GM18526 (cell line): ENCODE results near the gene LIN28A.
"Not testable (repeated sequence)": the region's sequence is repeated elsewhere in the genome, so short reads cannot be mapped to it uniquely, and the experiment has no call there.

Experiments used
- POLR2A ChIP-seq: IDR thresholded peaks from 3 replicates; pipeline ENCODE4 v1.6.1; 2011; ENCODE audit not compliant: insufficient read length; ENCODE audit errors: extremely low read depth

LIN28A gene, protein sequence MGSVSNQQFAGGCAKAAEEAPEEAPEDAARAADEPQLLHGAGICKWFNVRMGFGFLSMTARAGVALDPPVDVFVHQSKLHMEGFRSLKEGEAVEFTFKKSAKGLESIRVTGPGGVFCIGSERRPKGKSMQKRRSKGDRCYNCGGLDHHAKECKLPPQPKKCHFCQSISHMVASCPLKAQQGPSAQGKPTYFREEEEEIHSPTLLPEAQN

DNA sequence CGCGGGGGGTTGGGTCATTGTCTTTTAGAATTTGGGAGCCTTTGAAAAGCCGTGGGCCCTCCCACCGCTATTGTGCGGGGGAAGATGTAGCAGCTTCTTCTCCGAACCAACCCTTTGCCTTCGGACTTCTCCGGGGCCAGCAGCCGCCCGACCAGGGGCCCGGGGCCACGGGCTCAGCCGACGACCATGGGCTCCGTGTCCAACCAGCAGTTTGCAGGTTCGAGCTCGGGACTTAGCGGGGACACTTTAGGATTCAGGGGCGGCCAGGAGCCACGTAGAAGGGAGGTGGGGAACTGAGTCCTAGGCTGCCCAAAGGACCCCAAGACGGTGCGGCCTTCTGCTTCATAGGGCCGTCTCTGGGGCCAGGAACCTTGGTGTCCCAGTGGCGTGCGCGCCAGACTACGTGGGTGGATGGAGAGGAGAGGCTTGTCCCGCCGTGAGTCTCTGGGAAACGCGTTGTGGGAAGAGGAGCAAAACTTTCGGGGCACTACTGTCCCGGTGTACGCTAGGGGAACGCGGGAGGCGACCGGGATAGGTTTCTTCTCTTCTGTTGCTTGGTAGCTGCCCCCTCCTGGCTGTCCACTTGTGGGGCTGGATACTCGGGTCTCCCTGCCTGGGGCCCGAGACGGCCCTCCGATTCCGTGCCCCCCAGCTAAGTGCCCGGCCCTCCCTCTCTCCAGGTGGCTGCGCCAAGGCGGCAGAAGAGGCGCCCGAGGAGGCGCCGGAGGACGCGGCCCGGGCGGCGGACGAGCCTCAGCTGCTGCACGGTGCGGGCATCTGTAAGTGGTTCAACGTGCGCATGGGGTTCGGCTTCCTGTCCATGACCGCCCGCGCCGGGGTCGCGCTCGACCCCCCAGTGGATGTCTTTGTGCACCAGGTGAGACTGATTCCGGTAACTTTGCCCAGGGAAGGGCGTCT is at the start of gene LIN28A:
Gene LIN28A, plus strand, starts transcription at position 112 of the 918 bp plus-strand sequence. Its CDS starts 75 bp downstream, at position 187.
- TF ChIP-seq POLR2A: no peak

DNA sequence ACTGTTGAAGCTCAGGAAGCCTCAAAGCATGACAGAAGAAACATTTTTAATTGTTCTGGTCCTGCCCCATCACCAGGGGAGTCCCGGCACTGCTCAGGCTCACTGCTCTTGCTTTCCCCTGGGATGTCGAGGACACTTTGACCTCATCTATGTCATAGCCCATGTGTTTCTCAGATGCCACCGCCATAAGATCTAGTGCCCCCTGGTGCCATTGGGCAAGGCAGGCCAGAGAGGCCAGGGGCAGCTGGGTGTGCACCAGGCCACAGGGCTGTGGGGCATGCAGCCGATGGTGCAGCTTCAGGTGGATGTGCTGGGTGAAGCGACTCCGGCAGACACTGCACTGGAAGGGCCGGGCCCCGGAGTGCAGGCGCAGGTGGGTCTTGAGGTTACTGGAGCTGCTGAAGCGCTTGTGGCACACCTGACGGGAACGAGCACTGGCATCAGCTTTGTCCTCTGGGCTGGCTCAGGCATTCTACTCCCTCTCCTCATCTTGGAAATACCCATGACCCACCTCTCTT is 49.0 kb upstream of the LIN28A start:
- no peak for TF ChIP-seq POLR2A

DNA sequence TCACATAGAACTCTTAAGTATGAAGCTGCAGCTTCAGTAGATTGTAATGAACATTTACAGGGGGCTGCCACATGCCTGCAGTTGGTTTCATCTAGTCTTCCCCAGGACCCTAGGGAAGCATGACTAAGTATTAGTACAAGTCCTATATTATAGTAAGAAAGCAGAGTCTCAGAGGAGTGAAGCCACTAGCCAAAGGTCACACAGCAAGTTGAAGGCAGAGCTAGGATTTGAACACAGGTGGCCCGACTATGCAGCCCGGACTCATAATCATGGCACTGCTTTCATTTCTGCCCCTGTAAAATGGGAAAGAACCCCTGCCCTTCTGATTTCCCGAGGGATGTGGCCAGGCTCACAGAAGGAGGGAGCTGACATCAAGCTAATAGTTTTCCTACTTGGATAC is 48.3 kb upstream of the LIN28A start:
- TF ChIP-seq POLR2A: no peak

DNA sequence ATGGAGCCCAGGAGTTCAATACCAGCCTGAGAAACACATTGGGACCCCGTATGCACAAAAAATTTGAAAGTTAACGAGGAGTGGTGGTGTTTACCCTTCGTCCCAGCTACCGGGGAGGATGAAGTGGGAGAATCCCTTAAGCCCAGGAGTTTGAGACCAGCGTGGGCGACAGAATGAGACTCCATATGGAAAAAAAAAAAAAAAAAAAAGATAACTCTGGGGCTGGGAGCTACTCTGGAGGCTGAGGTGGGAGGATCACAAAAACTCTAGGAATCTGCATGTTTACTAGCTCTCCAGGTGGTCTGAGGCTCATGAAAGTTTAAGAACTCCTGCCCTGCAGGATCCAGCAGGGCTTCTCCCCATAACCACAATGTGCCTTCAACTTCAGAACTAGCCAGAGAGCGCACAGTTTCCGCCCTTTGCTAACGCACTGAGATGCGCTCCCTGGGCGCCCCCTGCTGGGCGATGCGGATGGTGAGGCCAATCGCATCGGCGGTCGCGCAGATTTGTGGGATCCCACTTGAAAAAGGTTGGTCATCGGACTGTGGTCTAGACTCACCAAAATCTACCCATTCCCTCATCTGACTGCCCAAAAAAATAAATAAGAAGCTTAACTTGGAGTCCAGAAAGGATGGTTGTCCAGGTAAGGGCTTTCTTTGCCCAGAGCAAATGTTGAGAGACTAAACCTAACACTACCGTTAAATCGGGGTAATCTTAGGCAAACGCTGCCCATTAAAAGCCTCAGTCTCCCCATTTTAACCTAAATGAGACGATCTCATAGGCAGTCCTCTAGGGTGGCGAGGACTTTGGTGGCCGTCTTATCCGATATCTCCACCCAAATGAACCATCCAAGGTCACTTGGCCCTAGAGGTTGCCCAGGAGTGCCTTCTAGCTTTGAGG is 46.8 kb upstream of the LIN28A start:
- TF ChIP-seq POLR2A: no peak

DNA sequence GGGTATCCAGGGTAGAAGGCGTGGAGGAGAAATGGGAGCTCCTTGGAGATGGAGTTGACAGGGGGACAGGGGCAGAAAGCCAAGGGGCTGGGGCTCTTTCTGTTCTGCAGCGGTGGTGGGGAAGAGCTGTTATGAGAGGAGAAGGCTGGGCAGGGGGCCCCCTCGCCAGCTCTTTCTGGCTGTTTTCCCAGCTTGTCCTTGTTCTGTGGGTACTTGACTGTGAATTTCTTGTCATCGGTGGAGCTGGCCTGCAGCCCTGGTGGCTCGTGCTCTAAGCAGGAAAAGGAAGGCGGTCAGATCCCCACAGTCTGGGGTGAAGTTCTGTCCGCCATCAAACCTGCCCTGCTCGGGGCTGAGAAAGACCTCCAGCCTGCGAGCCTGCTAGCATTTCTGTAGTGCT is 45.7 kb upstream of the LIN28A start:
- no peak for TF ChIP-seq POLR2A

DNA sequence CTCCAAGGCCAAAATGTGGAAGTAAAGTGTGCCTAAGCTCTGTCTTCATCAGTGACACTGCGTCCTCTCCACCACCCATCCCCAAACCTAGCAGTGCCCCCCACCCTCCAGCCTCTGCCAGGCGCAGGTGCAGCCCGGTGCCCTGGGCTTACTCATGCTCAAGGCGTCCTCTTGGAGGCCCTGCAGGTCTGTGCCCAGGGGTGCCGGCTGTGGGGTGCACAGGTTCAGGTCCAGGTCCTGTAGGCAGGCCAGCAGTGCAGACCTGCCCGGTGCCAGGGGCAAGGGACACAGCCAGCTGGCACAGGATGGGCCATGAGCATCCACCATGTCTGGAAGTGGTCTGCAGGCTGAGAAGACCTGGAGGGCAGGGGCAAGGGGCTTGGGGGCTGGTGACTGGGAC is 43.2 kb upstream of the LIN28A start:
- TF ChIP-seq POLR2A: no peak

DNA sequence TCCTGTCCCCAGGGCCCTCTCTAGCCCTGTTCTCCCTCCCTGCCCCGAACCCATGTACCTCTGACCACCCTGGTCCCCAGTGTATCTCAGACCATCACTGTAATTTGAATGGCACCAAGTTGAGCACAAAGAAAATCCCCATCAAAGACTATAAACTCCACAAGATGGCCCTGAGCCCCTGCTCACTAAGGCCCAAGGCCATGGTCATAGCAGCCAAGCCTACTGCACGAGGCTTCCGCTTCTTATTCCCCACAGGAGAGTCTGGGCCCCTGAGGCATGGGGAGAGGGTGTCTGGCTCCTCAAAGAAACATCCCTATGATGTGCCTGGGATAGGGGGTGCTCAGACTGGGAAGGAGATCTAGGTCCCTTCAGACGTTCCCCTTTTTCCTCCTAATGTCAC is 42.6 kb upstream of the LIN28A start:
- no peak for TF ChIP-seq POLR2A

DNA sequence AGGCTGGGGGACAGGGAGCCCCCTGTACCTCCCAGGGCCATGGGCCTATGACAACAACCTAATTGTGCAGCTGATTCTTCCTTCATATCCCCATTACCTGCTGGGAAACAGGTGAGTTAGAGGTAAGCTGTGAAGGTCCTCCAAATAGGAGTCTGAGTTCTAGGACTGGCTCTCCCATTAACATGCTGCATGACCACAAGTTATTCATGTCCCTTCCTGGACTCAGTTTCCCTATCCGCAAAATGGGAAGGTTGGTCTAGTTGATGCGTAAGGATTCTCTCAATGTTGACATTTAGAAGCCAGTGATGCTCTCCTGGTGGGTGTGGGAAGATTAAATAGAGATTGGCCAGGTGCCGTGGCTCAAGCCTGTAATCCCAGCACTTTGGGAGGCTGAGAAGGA is 42.1 kb upstream of the LIN28A start:
- TF ChIP-seq POLR2A: no peak

DNA sequence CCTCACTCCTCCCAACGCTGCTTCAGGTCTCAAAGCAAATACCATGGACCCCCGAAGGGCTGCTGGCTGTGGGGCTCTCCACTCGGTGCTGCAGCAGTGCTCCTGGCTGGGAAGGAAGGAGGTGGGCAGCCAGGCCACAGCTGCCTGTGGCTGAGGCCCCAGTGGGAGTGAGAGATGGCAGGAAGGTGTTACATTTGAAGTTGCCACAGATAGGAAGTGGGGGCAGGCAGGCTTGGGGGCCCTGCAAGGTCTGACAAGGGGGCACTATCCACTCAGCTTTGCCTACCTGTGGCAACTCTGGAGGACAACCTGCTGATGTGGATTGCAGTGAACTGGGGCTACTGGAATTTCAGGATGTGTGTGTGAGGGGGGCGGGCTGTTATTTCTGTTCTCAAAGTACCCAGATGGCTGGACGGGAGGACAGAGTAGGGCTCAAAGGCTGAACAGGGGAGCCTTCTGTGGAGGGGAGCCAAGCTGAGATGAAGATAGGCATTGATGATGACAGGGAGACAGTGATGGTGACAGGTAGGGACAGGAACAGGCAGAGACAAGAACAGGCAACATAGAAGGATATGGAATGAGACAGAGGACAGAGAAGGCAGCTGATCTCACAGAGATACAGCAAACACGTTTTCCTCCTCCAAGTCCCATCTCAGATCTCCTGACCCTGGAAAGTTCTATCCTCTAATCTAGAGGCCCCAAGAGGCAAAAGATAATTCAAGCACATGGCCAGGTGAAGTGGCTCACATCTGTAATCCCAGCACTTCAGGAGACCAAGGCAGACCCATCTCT is 39.8 kb upstream of the LIN28A start:
- TF ChIP-seq POLR2A: no peak

DNA sequence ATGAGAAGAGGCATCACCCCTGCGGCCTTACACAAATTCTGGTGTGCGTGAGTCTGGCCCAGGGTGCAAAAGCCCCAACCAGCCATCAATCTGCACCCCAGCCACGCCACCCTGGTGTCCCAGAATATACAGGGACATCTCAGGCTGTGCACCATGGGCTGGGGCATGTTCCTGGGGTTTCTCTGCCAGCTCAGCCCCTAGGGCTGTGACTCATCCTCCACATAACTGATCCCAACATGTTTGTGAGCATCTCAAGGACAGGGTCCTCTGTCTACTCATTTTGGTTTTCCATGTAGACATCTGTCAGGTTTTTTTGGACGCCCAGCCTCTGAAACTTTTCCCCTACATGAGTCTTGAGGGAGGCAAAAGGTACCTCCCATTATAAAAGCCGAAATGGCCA is 38.6 kb upstream of the LIN28A start:
- TF ChIP-seq POLR2A: no peak

DNA sequence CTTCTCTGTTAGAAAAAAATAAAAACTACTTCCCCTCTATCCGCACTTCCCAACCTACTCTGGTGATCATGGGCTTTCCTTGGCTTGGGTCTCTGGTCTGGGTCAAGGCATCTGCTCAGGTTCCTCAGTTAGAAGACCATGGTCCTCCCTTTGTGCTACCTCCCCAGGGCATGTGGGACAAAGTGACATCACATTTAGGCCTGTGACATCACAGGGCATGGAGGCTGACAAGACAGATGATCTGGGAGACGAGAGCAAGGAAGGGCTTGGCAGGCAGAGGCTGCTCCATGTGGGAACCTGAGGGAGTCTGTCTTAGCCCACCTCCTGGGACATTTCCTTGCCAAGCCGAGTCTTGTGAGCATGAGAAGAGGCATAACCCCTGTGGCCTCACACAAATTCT is 38.0 kb upstream of the LIN28A start, which contains the start of gene ZNF683:
Gene ZNF683, minus strand, starts transcription at position 140 of the 400 bp plus-strand sequence. CDS start 4,179 bp downstream, outside the sequence.
- TF ChIP-seq POLR2A: not testable (repeated sequence)

DNA sequence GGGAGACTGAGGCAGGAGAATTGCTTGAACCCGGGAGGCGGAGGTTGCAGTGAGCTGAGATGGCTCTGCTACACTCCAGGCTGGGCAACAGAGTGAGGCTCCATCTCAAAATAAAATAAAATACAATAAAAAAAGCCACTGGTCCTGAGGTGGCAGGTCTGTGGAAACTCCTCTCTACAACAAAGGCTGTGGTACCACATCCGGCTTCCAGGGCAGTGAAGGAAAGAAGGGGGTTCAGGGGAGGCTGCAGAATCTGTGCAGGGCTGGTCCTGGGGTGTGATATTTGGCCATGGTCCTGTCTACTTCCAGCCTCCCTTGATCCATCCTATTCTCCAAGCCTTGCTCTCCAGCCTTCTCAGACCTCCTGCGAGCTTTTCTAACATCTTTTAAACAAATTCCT is 37.3 kb upstream of the LIN28A start:
- TF ChIP-seq POLR2A: no peak

DNA sequence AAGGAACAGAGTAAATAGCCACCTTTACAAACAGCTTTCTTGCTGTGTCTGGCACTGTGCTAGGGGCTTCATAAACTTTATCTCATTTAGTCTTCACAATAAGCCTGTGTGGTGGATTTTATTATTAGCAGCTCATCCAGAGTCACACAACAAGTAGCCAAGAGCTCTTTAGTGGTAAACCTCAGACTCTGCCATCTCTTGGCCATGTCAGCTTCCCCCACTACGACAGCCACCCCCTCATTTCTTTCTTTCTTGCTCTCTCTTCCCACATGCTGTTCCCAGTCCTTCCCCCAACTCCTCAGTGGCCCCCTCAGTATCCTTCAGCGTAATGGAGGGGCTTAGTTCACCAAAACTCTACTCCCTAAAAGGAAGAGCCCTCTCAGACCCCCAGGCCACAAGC is 36.8 kb upstream of the LIN28A start:
- no peak for TF ChIP-seq POLR2A

DNA sequence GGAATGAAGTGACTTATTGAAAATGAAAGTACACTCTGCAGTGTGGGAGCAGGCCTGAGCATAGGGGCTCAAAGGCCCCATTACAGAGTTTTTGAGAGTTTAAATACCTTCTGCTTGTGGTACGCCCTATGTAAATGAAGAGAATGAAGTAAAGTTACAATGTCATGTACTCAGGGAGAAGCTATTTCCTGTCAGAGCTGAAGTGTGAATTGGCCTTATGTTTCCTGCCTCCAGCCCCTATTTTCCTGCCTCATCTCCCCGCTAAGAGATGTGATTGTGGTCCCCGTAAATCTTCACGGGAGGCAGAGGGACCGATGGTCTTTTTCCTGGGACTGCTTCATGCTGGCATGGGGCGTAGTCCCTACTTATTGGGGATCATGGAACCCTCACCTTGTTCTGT is 35.5 kb upstream of the LIN28A start:
- no peak for TF ChIP-seq POLR2A
